PC-3 (cell line): Measurements from ENCODE around the gene ATG5. TPM values are rescaled to one million over a fixed set of nuclear protein-coding genes. Genes with fewer than 3 reads are reported as not detected.

Source experiments
- ATAC-seq: fragments of 200-7000 bp; cut with Tn5 transposase; 2 replicates; pipeline ENCODE4 v1.9.1; 2020; ENCODE audit warnings: mild to moderate bottlenecking, moderate library complexity
- BruUV-seq: library from RNA; stranded (reverse); fragments of 400-500 nt; replicated peaks from 2 replicates; lab custom pipeline; 2021; lab: Mats Ljungman, UMichigan
- CTCF ChIA-PET: fragments of 300-600 bp; sonication (Branson Sonifier 250); formaldehyde crosslinking; loops from one replicate; lab custom pipeline; 2022; ENCODE audit warnings: antibody characterized with exemption; lab: Charles Lee
- POLR2A ChIA-PET: fragments of 300-600 bp; sonication (Branson Sonifier 250); formaldehyde crosslinking; loops from one replicate; lab custom pipeline; 2022; ENCODE audit warnings: antibody characterized with exemption; ENCODE audit not compliant: unreplicated experiment; lab: Charles Lee
- DNase-seq: peaks from one replicate; pipeline ENCODE4 v3.0.0-alpha.2; 2015
- H2AFZ ChIP-seq: fragments of 300-600 bp; sonication (generic); 2 replicates; pipeline ENCODE4 v1.6.0; 2016; ENCODE audit warnings: antibody characterized with exemption, low read length
- H3F3A ChIP-seq: fragments of 300-600 bp; sonication (generic); one replicate; pipeline ENCODE4 v1.6.0; 2017; ENCODE audit warnings: antibody characterized with exemption, low read length, control low read depth, mild to moderate bottlenecking; ENCODE audit not compliant: unreplicated experiment
- H3K27ac ChIP-seq: fragments of 300-600 bp; sonication (generic); 2 replicates; pipeline ENCODE4 v1.5.1; 2016; ENCODE audit warnings: mild to moderate bottlenecking, low read length
- H3K27me3 ChIP-seq: fragments of 300-600 bp; sonication (generic); 2 replicates; pipeline ENCODE4 v1.6.1; 2016; ENCODE audit warnings: low read length, mixed read lengths
- H3K36me3 ChIP-seq: fragments of 300-600 bp; sonication (generic); 2 replicates; pipeline ENCODE4 v1.6.1; 2016; ENCODE audit warnings: low read depth, mixed run types, low read length, mixed read lengths
- H3K4me1 ChIP-seq: fragments of 300-600 bp; sonication (generic); 2 replicates; pipeline ENCODE4 v1.5.1; 2016; ENCODE audit warnings: low read length; ENCODE audit not compliant: insufficient read depth
- H3K4me2 ChIP-seq: fragments of 300-600 bp; sonication (generic); 2 replicates; pipeline ENCODE4 v1.6.0; 2016; ENCODE audit warnings: low read length
- H3K4me3 ChIP-seq: fragments of 300-600 bp; sonication (generic); 2 replicates; pipeline ENCODE4 v1.5.1; 2016; ENCODE audit warnings: mild to moderate bottlenecking, low read length, mixed read lengths
- H3K79me2 ChIP-seq: fragments of 300-600 bp; sonication (generic); 2 replicates; pipeline ENCODE4 v1.6.1; 2017; ENCODE audit warnings: low read length, mixed read lengths
- H3K9ac ChIP-seq: fragments of 300-600 bp; sonication (generic); 2 replicates; pipeline ENCODE4 v1.6.0; 2016; ENCODE audit warnings: mild to moderate bottlenecking, low read length
- H3K9me2 ChIP-seq: fragments of 300-600 bp; sonication (generic); replicated peaks from 2 replicates; pipeline ENCODE4 v1.6.1; 2016; ENCODE audit warnings: mixed run types, low read length, mixed read lengths
- H3K9me3 ChIP-seq: fragments of 300-600 bp; sonication (generic); 2 replicates; pipeline ENCODE4 v1.6.1; 2016; ENCODE audit warnings: low read length, mixed read lengths
- H4K20me1 ChIP-seq: fragments of 300-600 bp; sonication (generic); 2 replicates; pipeline ENCODE4 v1.6.1; 2016; ENCODE audit warnings: low read length, mixed read lengths
- EZH2 ChIP-seq: fragments of 300-600 bp; sonication (generic); IDR thresholded peaks from one replicate; pipeline ENCODE4 v1.6.1; 2017; ENCODE audit warnings: antibody characterized with exemption, mild to moderate bottlenecking, low read length; ENCODE audit not compliant: unreplicated experiment
- EZH2phosphoT487 ChIP-seq: fragments of 300-600 bp; sonication (generic); IDR thresholded peaks from 2 replicates; pipeline ENCODE4 v1.6.1; 2018; ENCODE audit warnings: mild to moderate bottlenecking, antibody characterized with exemption, low read length, borderline replicate concordance
- intact Hi-C: fragments of 100-400 bp; cut with micrococcal nuclease; formaldehyde crosslinking; loops from 2 replicates; pipeline ENCODE4 v1.9.0; 2023
- total RNA-seq: library from RNA; depleted of rRNA; stranded (reverse); fragments of >200 nt; gene quantifications from 2 replicates; pipeline ENCODE4 v1.2.3, GENCODE V29; 2014
- TF ChIP-seq, protein P1 (sequence below): fragments of 300-600 bp; sonication (generic); conservative IDR thresholded peaks from 2 replicates; pipeline ENCODE4 v1.5.1; 2017; ENCODE audit warnings: antibody characterized with exemption, low read depth, mild to moderate bottlenecking, low read length

ATG5 gene
- total RNA-seq, 1 experiment from 2014 or later, result 38.8 TPM

DNA sequence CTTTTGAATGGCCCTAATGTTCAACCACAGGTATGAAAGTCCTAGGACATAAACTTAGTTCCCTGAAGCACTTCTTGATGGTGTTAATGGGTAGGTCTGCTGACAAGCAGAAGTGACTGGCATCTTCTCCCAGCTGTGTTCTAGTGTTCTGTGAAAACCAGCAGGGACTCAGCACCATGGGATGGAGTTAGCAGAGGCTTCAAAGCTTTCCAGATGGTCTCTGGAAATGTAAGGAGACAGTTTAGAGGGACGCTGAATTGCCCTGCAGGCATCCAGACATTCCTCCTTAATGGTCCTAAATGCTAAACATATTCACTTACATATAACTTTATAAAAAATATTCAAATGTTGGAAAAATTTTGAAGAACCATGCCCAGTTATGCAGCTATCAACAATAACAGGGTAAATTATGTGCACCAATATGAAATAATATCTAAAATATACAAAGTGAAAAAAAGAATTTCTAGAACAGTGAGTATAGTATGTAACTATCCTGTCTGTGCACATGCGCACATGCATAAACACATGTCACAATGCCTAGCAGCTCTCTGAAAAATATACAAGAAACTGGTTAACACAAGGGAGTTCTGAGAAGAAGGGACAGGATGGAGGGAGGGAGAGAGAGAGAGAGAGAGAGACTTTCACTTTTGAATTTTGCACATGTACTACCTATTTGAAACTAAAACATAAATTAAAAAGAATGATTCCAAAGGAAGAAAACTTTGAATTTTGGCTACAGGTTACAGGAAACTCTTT lies 152.3 kb downstream of the ATG5 start:
- H3K4me1 ChIP-seq, result no peaks in the 10 kb centered on the region
- no peak overlapping the region for H3K27ac ChIP-seq
- H3K4me3 ChIP-seq, result no peak overlapping the region
- H3K27me3 ChIP-seq, result no peaks in the 10 kb centered on the region
- BruUV-seq, result no TSS peak
- H3K79me2 ChIP-seq, result no peaks in the 10 kb centered on the region
- H3K9me2 ChIP-seq, result no peaks in the 10 kb centered on the region
- POLR2A ChIA-PET, result no interaction called here
- H3K4me2 ChIP-seq, result no peak overlapping the region
- H3K36me3 ChIP-seq, result no peaks in the 10 kb centered on the region
- TF ChIP-seq, protein P1, sequence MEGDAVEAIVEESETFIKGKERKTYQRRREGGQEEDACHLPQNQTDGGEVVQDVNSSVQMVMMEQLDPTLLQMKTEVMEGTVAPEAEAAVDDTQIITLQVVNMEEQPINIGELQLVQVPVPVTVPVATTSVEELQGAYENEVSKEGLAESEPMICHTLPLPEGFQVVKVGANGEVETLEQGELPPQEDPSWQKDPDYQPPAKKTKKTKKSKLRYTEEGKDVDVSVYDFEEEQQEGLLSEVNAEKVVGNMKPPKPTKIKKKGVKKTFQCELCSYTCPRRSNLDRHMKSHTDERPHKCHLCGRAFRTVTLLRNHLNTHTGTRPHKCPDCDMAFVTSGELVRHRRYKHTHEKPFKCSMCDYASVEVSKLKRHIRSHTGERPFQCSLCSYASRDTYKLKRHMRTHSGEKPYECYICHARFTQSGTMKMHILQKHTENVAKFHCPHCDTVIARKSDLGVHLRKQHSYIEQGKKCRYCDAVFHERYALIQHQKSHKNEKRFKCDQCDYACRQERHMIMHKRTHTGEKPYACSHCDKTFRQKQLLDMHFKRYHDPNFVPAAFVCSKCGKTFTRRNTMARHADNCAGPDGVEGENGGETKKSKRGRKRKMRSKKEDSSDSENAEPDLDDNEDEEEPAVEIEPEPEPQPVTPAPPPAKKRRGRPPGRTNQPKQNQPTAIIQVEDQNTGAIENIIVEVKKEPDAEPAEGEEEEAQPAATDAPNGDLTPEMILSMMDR, result no peak
- TF ChIP-seq EZH2phosphoT487 (no peak), EZH2 (no peak)
- no peak overlapping the region for H3K9ac ChIP-seq
- ATAC-seq (no peak), DNase-seq (no peak)
- H3K9me3 ChIP-seq, result no peaks in the 10 kb centered on the region
- no peak overlapping the region for H2AFZ ChIP-seq
- H3F3A ChIP-seq, result no peaks in the 10 kb centered on the region
- CTCF ChIA-PET, result no interaction called here
- intact Hi-C loops, result no loop called here
- H4K20me1 ChIP-seq, result no peaks in the 10 kb centered on the region

DNA sequence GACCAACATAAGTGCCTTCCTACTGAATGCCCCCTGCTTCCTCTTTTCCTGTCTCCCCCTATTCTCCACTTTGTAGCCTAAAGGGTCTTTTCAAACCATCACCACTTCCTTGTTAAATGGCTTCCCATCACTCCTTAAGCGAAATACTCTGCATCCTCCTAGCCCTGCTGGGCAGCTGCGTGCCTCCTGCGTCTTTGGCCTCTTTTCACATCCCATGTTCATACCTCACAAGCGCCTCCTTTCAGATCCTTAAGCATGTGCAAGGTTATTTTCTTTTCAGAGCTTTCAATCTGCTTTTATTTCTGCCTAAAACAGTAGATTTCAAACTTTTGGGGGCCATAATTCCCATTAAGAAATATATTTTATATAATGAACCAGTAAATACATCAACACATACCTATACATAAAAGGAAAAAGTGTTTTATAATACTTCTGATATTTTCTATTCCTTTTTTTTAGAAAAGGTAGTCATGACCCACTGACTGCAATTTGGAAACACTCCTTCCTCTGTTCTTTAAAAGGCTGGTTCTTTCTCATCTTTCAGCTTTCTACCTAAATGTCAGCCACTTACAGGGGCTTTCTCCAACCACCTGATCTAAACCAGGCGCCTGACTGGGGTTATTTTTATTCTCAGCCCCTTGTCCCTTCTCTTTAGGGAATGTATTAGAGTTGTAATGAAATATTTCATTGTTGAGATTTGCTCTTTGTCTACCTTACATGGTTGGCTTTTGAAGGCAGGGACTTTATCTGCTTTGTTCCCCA lies 155.3 kb downstream of the ATG5 start:
- Histone ChIP-seq H3K4me1 (no peaks in the 10 kb centered on the region), H3K79me2 (no peaks in the 10 kb centered on the region), H3K36me3 (no peaks in the 10 kb centered on the region), H3F3A (no peaks in the 10 kb centered on the region), H3K9ac (no peak overlapping the region), H2AFZ (no peak overlapping the region), H4K20me1 (no peaks in the 10 kb centered on the region), H3K9me3 (no peaks in the 10 kb centered on the region), H3K4me3 (no peak overlapping the region), H3K4me2 (no peak overlapping the region), H3K9me2 (no peaks in the 10 kb centered on the region), H3K27me3 (no peaks in the 10 kb centered on the region), H3K27ac (no peak overlapping the region)
- no peak for TF ChIP-seq EZH2phosphoT487
- TF ChIP-seq EZH2, result no peak
- TF ChIP-seq, protein P1, result no peak
- POLR2A ChIA-PET, result no interaction called here
- DNase-seq (no peak), ATAC-seq (no peak)
- intact Hi-C loops, result no loop called here
- no TSS peak for BruUV-seq
- CTCF ChIA-PET, result no interaction called here

DNA sequence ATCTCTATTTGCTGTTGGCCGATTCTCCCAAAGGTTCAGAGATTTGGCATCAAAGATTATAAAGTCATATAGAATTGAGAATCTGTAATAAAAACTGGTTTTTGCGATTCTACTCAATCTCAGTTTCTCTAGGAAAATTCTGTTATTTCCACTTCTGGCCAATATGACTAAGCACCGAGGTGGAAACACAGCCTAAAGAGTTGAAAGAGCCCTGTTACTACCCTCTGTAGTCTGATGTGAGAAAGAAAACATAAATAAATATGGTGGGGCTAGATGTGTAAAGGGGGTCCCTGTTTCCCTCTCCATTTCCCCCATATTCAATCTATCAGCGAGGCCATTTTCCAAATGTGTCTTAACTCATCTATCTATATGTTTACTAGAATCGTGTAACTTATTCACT lies 156.0 kb downstream of the ATG5 start:
- Histone ChIP-seq H2AFZ (no peak overlapping the region), H3K79me2 (no peaks in the 10 kb centered on the region), H3K36me3 (no peaks in the 10 kb centered on the region), H3K4me3 (no peak overlapping the region), H3K27me3 (no peaks in the 10 kb centered on the region), H4K20me1 (no peaks in the 10 kb centered on the region), H3K9me2 (no peaks in the 10 kb centered on the region), H3K27ac (no peak overlapping the region), H3K4me2 (no peak overlapping the region), H3K9ac (no peak overlapping the region), H3K9me3 (no peaks in the 10 kb centered on the region), H3K4me1 (no peaks in the 10 kb centered on the region), H3F3A (no peaks in the 10 kb centered on the region)
- no peak for TF ChIP-seq EZH2
- TF ChIP-seq, protein P1, result no peak
- TF ChIP-seq EZH2phosphoT487, result no peak
- DNase-seq (no peak), ATAC-seq (no peak)
- BruUV-seq, result no TSS peak
- intact Hi-C loops, result no loop called here
- POLR2A ChIA-PET, result no interaction called here
- CTCF ChIA-PET, result no interaction called here
